ENCODE measurements around the gene STAT1.

The STAT1 gene

DNA sequence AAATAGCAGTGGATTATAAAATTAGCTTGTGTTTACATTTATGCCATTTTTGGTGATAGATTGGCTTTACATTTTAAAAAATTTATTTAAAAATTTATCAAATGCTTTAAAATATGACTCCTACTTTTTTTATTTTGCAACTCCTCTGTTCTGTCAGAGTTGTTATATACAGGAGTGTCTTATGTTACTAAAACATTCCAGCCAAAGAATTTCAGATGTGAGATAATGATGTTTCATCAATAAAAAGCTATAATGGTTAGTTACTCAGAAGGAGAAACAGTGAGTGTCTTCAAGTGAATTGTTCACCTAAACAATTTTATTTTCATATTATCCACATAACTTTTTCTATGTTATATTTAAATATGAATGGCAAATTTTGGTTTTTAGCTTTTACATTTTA is 80.6 kb downstream of the STAT1 start:
- no peaks in the 10 kb centered on the region for H3K9me3 ChIP-seq (ENCODE audit: control insufficient read depth, insufficient read depth, low read length)
- peak overlapping the region; percentile 26 for H3K27ac ChIP-seq (ENCODE audit: low read depth, low read length)
- peaks cover 34% of the 10 kb centered on the region for H3K36me3 ChIP-seq (ENCODE audit: control insufficient read depth, insufficient read depth, low read length)
- no peaks in the 10 kb centered on the region for H3K27me3 ChIP-seq (ENCODE audit: control insufficient read depth, insufficient read depth, low read length)
- H3K4me3 ChIP-seq (ENCODE audit: low read depth, low read length), result no peak overlapping the region
- H3K9ac ChIP-seq (ENCODE audit: low read depth, low read length), result no peak overlapping the region
- peaks cover 62% of the 10 kb centered on the region for H3K4me1 ChIP-seq (ENCODE audit: control insufficient read depth, insufficient read depth, low read length)

DNA sequence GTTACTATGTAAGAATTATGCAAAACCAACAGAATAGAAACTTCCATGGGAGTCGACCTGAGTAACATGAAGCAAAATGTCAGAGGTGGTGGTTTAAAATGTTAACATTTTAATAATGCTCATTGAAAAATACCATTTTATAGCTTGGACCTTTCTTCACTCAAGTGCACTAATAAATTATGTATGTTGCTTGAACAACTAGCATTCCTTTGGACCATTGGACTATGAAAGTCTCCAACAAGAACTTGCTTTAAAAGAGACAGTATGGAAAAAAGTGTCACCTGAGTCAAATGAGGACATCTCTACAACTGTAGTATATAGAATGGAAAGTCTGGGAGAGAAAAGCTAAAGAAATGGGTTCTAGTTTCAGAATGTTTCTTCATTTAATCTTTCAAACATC is 81.5 kb downstream of the STAT1 start:
- Histone ChIP-seq H3K4me3 (ENCODE audit: low read depth, low read length) (no peak overlapping the region), H3K27me3 (ENCODE audit: control insufficient read depth, insufficient read depth, low read length) (no peaks in the 10 kb centered on the region), H3K9me3 (ENCODE audit: control insufficient read depth, insufficient read depth, low read length) (no peaks in the 10 kb centered on the region), H3K36me3 (ENCODE audit: control insufficient read depth, insufficient read depth, low read length) (peaks cover 39% of the 10 kb centered on the region), H3K4me1 (ENCODE audit: control insufficient read depth, insufficient read depth, low read length) (peaks cover 53% of the 10 kb centered on the region), H3K9ac (ENCODE audit: low read depth, low read length) (no peak overlapping the region), H3K27ac (ENCODE audit: low read depth, low read length) (peak overlapping the region; percentile 54)

DNA sequence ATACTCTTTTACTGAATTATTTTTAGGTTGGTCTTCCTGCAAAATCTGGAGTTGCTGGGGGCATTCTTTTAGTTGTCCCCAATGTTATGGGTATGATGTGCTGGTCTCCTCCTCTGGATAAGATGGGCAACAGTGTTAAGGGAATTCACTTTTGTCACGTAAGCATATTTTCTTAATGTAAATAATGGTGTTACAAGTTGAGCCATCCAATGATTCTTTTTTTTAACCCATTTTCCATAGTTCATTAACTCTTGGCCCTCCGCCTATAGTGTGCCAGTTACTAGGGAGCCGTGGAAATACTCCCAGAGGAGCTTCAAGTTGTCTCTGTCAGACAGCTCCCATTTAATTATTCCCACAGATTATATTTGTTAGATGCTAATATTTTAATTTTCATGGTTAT is 83.6 kb downstream of the STAT1 start:
- H3K27ac ChIP-seq (ENCODE audit: low read depth, low read length), result no peak overlapping the region
- peaks cover 54% of the 10 kb centered on the region for H3K36me3 ChIP-seq (ENCODE audit: control insufficient read depth, insufficient read depth, low read length)

DNA sequence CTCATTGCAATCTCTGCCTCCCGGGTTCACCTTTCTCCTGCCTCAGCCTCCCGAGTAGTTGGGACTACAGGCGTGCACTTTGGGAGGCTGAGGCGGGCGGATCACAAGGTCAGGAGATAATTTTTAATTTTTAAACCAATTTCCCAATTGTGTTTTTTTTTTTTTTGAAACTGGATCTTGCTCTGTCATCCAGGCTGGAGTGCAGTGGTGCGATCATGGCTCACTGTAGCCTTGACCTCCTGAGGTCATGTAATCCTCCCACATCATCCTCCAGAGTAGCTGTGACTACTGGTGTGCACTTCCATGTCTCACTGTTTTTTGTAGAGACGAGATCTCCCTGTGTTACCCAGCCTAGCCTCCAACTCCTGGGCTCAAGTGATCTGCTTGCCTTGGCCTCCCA is 84.1 kb downstream of the STAT1 start:
- Histone ChIP-seq H3K36me3 (ENCODE audit: control insufficient read depth, insufficient read depth, low read length) (peaks cover 59% of the 10 kb centered on the region), H3K27ac (ENCODE audit: low read depth, low read length) (no peak overlapping the region)

More for the DNA sequence above, 83.6 kb downstream of the STAT1 start:
- Histone ChIP-seq H3K9ac (ENCODE audit: low read depth, low read length) (no peak overlapping the region), H3K9me3 (ENCODE audit: control insufficient read depth, insufficient read depth, low read length) (no peaks in the 10 kb centered on the region), H3K4me1 (ENCODE audit: control insufficient read depth, insufficient read depth, low read length) (peaks cover 35% of the 10 kb centered on the region), H3K4me3 (ENCODE audit: low read depth, low read length) (no peak overlapping the region), H3K27me3 (ENCODE audit: control insufficient read depth, insufficient read depth, low read length) (no peaks in the 10 kb centered on the region)

DNA sequence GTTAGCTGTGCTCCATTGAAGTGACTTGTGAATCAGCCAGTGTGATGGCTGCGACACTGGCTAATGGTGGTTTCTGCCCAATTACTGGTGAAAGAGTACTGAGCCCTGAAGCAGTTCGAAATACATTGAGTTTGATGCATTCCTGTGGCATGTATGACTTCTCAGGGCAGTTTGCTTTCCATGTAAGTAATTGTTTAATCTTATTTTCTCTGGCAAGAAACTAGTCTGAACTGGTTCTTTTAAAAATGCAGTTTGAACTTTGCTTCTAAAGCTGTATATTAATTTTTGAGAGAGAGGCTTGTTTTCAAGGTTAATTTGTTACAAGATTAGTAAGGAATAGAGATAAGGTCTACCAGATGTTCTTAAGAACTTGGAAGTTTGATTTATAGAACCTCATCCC is 86.7 kb downstream of the STAT1 start:
- Histone ChIP-seq H3K9me3 (ENCODE audit: control insufficient read depth, insufficient read depth, low read length) (no peaks in the 10 kb centered on the region), H3K27ac (ENCODE audit: low read depth, low read length) (no peak overlapping the region), H3K9ac (ENCODE audit: low read depth, low read length) (no peak overlapping the region), H3K4me1 (ENCODE audit: control insufficient read depth, insufficient read depth, low read length) (peaks cover 14% of the 10 kb centered on the region), H3K4me3 (ENCODE audit: low read depth, low read length) (no peak overlapping the region), H3K36me3 (ENCODE audit: control insufficient read depth, insufficient read depth, low read length) (peaks cover 76% of the 10 kb centered on the region), H3K27me3 (ENCODE audit: control insufficient read depth, insufficient read depth, low read length) (no peaks in the 10 kb centered on the region)

More for the DNA sequence above, 84.1 kb downstream of the STAT1 start:
- H3K9me3 ChIP-seq (ENCODE audit: control insufficient read depth, insufficient read depth, low read length), result no peaks in the 10 kb centered on the region
- H3K27me3 ChIP-seq (ENCODE audit: control insufficient read depth, insufficient read depth, low read length), result no peaks in the 10 kb centered on the region
- H3K4me3 ChIP-seq (ENCODE audit: low read depth, low read length), result no peak overlapping the region
- no peak overlapping the region for H3K9ac ChIP-seq (ENCODE audit: low read depth, low read length)
- peaks cover 30% of the 10 kb centered on the region for H3K4me1 ChIP-seq (ENCODE audit: control insufficient read depth, insufficient read depth, low read length)

DNA sequence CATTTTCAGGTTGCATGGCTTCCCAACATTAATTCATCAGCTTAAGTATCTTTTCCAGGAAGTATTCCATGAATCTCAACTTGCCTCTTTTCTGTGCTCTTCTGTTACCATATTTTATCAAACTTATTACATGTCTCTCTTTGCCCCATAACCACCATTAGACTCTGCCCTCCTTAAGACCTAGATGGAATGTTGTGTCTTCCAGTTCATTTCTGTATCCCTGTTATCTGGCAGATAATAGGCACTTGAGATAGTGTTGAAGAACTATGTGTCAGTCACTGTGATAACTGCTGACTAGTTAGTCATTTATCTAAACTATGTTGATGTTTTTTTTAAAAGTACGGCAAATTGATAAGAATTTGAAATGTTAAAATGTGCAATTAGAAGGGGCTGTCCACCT is 91.6 kb downstream of the STAT1 start:
- no peaks in the 10 kb centered on the region for H3K27me3 ChIP-seq (ENCODE audit: control insufficient read depth, insufficient read depth, low read length)
- no peak overlapping the region for H3K9ac ChIP-seq (ENCODE audit: low read depth, low read length)
- H3K36me3 ChIP-seq (ENCODE audit: control insufficient read depth, insufficient read depth, low read length), result peaks cover 83% of the 10 kb centered on the region
- H3K4me1 ChIP-seq (ENCODE audit: control insufficient read depth, insufficient read depth, low read length), result no peaks in the 10 kb centered on the region
- H3K4me3 ChIP-seq (ENCODE audit: low read depth, low read length), result no peak overlapping the region
- H3K27ac ChIP-seq (ENCODE audit: low read depth, low read length), result no peak overlapping the region
- no peaks in the 10 kb centered on the region for H3K9me3 ChIP-seq (ENCODE audit: control insufficient read depth, insufficient read depth, low read length)

DNA sequence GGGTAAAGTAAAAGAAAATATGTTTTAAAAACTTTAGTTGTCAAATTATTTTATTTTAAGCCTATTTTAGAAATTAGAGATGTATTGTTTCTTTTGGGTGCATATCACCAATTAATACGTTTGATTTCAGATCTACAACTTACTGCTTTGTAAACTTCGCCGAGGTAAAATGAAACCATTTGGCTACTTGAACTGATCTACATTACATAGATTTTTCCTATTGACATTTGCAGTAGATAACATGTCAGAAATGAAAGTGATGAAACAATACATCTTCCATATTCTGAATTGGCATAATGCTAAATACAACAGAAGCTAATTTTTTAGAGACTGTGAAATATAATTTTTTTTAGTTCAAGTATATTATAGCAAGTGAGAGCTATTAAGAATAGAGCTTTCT is 93.9 kb downstream of the STAT1 start:
- Histone ChIP-seq H3K4me3 (ENCODE audit: low read depth, low read length) (no peak overlapping the region), H3K4me1 (ENCODE audit: control insufficient read depth, insufficient read depth, low read length) (no peaks in the 10 kb centered on the region), H3K9me3 (ENCODE audit: control insufficient read depth, insufficient read depth, low read length) (no peaks in the 10 kb centered on the region), H3K27ac (ENCODE audit: low read depth, low read length) (no peak overlapping the region), H3K9ac (ENCODE audit: low read depth, low read length) (no peak overlapping the region), H3K27me3 (ENCODE audit: control insufficient read depth, insufficient read depth, low read length) (no peaks in the 10 kb centered on the region), H3K36me3 (ENCODE audit: control insufficient read depth, insufficient read depth, low read length) (peaks cover 88% of the 10 kb centered on the region)
